Measurements from ENCODE around the gene SKA3.

DNA sequence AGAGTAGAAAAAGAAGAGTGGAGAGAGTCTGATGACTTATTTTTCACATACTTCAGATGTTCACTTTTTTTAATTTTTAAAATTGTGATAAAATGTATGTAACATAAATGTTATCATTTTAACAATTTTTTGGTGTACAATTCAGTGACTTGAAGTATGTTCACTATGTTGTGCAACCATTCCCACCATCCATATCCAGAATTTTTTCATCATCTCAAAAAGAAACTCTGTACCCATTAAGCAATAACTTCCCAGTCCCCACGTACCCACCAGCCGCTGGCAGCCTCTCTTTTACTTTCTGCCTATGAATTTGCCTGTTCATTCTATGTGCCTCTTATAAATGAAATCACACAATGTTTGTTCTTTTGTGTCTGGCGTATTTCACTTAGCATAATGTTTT, 43.3 kb downstream of the SKA3 start:
- TF ChIP-seq POLR2A (IDR thresholded peaks at IDR 0.05): no peak
- TF ChIP-seq, protein P1, sequence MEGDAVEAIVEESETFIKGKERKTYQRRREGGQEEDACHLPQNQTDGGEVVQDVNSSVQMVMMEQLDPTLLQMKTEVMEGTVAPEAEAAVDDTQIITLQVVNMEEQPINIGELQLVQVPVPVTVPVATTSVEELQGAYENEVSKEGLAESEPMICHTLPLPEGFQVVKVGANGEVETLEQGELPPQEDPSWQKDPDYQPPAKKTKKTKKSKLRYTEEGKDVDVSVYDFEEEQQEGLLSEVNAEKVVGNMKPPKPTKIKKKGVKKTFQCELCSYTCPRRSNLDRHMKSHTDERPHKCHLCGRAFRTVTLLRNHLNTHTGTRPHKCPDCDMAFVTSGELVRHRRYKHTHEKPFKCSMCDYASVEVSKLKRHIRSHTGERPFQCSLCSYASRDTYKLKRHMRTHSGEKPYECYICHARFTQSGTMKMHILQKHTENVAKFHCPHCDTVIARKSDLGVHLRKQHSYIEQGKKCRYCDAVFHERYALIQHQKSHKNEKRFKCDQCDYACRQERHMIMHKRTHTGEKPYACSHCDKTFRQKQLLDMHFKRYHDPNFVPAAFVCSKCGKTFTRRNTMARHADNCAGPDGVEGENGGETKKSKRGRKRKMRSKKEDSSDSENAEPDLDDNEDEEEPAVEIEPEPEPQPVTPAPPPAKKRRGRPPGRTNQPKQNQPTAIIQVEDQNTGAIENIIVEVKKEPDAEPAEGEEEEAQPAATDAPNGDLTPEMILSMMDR (IDR thresholded peaks at IDR 0.05): no peak
- TF ChIP-seq EP300 (IDR thresholded peaks at IDR 0.05): no peak

Data from ovary (tissue), 3 donors.